ENCODE results near the gene CCDC73. TPM values are rescaled to one million over a fixed set of nuclear protein-coding genes. Genes with fewer than 3 reads are reported as not detected.

The CCDC73 gene
- total and polyA plus RNA-seq, 4 donors = 0.02 to 0.50 (median 0.33) TPM

- Histone ChIP-seq H3K9ac (ENCODE audit: low read depth in 1 of 2, low read length in 2 of 2) (no peak overlapping the region), H3K27ac (ENCODE audit: low read depth in 1 of 2, low read length in 2 of 2) (no peak overlapping the region), H3K4me1 (ENCODE audit: control insufficient read depth in 4 of 4, insufficient read depth in 4 of 4, low read length in 3 of 4) (peaks cover 0 to 16% (median 15%) of the 10 kb centered on the region in 4 donors), H3K4me3 (ENCODE audit: low read depth in 1 of 3, low read length in 3 of 3) (no peak overlapping the region), H3K36me3 (ENCODE audit: control insufficient read depth in 4 of 4, insufficient read depth in 3 of 4, low read depth in 1 of 4, low read length in 3 of 4) (no peaks in the 10 kb centered on the region), H3K9me3 (ENCODE audit: control insufficient read depth in 4 of 4, low read length in 3 of 4) (no peaks in the 10 kb centered on the region), H3K27me3 (ENCODE audit: control insufficient read depth in 4 of 4, insufficient read depth in 4 of 4, low read length in 3 of 4) (no peaks in the 10 kb centered on the region)
- WGBS = 86% methylated on average over 3 of the region's 3 CpGs
- DNase-seq (ENCODE audit: low spot score) = no peak
- TF ChIP-seq HNF4A (conservative IDR thresholded peaks at IDR 0.05) (no peak), SP1 (IDR thresholded peaks at IDR 0.05) (no peak), TAF1 (conservative IDR thresholded peaks at IDR 0.05) (no peak), EGR1 (IDR thresholded peaks at IDR 0.05; ENCODE audit: low read depth in 2 of 2) (no peak), RAD21 (IDR thresholded peaks at IDR 0.05) (no peak), RXRA (IDR thresholded peaks at IDR 0.05) (no peak), NR2F2 (IDR thresholded peaks at IDR 0.05) (no peak), FOXA1 (IDR thresholded peaks at IDR 0.05) (no peak), JUND (IDR thresholded peaks at IDR 0.05) (no peak), FOXA2 (IDR thresholded peaks at IDR 0.05) (no peak), GABPA (IDR thresholded peaks at IDR 0.05 in 1 of 2, conservative IDR thresholded peaks at IDR 0.05 in 1 of 2) (no peak)
- TF ChIP-seq, protein P1, sequence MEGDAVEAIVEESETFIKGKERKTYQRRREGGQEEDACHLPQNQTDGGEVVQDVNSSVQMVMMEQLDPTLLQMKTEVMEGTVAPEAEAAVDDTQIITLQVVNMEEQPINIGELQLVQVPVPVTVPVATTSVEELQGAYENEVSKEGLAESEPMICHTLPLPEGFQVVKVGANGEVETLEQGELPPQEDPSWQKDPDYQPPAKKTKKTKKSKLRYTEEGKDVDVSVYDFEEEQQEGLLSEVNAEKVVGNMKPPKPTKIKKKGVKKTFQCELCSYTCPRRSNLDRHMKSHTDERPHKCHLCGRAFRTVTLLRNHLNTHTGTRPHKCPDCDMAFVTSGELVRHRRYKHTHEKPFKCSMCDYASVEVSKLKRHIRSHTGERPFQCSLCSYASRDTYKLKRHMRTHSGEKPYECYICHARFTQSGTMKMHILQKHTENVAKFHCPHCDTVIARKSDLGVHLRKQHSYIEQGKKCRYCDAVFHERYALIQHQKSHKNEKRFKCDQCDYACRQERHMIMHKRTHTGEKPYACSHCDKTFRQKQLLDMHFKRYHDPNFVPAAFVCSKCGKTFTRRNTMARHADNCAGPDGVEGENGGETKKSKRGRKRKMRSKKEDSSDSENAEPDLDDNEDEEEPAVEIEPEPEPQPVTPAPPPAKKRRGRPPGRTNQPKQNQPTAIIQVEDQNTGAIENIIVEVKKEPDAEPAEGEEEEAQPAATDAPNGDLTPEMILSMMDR (IDR thresholded peaks at IDR 0.05; ENCODE audit: low read depth, low read length, missing input control) = no peak
- TF ChIP-seq, protein P2, sequence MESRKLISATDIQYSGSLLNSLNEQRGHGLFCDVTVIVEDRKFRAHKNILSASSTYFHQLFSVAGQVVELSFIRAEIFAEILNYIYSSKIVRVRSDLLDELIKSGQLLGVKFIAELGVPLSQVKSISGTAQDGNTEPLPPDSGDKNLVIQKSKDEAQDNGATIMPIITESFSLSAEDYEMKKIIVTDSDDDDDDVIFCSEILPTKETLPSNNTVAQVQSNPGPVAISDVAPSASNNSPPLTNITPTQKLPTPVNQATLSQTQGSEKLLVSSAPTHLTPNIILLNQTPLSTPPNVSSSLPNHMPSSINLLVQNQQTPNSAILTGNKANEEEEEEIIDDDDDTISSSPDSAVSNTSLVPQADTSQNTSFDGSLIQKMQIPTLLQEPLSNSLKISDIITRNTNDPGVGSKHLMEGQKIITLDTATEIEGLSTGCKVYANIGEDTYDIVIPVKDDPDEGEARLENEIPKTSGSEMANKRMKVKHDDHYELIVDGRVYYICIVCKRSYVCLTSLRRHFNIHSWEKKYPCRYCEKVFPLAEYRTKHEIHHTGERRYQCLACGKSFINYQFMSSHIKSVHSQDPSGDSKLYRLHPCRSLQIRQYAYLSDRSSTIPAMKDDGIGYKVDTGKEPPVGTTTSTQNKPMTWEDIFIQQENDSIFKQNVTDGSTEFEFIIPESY (IDR thresholded peaks at IDR 0.05) = no peak
- TF ChIP-seq, protein P3, sequence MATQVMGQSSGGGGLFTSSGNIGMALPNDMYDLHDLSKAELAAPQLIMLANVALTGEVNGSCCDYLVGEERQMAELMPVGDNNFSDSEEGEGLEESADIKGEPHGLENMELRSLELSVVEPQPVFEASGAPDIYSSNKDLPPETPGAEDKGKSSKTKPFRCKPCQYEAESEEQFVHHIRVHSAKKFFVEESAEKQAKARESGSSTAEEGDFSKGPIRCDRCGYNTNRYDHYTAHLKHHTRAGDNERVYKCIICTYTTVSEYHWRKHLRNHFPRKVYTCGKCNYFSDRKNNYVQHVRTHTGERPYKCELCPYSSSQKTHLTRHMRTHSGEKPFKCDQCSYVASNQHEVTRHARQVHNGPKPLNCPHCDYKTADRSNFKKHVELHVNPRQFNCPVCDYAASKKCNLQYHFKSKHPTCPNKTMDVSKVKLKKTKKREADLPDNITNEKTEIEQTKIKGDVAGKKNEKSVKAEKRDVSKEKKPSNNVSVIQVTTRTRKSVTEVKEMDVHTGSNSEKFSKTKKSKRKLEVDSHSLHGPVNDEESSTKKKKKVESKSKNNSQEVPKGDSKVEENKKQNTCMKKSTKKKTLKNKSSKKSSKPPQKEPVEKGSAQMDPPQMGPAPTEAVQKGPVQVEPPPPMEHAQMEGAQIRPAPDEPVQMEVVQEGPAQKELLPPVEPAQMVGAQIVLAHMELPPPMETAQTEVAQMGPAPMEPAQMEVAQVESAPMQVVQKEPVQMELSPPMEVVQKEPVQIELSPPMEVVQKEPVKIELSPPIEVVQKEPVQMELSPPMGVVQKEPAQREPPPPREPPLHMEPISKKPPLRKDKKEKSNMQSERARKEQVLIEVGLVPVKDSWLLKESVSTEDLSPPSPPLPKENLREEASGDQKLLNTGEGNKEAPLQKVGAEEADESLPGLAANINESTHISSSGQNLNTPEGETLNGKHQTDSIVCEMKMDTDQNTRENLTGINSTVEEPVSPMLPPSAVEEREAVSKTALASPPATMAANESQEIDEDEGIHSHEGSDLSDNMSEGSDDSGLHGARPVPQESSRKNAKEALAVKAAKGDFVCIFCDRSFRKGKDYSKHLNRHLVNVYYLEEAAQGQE (IDR thresholded peaks at IDR 0.05) = no peak
- TF ChIP-seq, protein P4, sequence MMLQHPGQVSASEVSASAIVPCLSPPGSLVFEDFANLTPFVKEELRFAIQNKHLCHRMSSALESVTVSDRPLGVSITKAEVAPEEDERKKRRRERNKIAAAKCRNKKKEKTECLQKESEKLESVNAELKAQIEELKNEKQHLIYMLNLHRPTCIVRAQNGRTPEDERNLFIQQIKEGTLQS (IDR thresholded peaks at IDR 0.05) = no peak
- TF ChIP-seq, protein P5, sequence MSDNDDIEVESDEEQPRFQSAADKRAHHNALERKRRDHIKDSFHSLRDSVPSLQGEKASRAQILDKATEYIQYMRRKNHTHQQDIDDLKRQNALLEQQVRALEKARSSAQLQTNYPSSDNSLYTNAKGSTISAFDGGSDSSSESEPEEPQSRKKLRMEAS (IDR thresholded peaks at IDR 0.05) = no peak
These were observed 212.9 kb downstream of the CCDC73 start for GRCh38 chr11:32581556-32581955.

DNA sequence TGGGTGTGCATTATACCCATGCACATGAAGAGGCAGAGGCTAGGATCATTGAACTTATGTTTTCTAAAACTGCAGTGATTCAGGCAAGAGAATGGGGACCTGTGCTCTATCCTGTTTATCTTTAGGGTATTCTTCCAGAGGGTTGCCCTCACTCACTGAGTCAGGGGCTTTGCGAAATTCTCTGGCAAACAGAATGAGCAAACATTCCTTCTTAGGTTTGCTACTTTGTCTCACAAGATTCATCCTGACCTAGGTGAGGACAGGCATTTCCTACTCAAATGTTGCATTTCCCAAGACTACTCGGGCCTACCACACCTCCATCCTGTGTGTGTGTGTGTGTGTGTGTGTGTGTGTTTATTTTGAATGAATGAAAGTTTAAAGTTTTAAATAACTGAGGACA is 213.5 kb downstream of the CCDC73 start:
- no peaks in the 10 kb centered on the region for H3K27me3 ChIP-seq (ENCODE audit: control insufficient read depth in 4 of 4, insufficient read depth in 4 of 4, low read length in 3 of 4)
- H3K36me3 ChIP-seq (ENCODE audit: control insufficient read depth in 4 of 4, insufficient read depth in 3 of 4, low read depth in 1 of 4, low read length in 3 of 4) = no peaks in the 10 kb centered on the region
- H3K9me3 ChIP-seq (ENCODE audit: control insufficient read depth in 4 of 4, low read length in 3 of 4) = no peaks in the 10 kb centered on the region
- H3K4me3 ChIP-seq (ENCODE audit: low read depth in 1 of 3, low read length in 3 of 3) = no peak overlapping the region
- H3K27ac ChIP-seq (ENCODE audit: low read depth in 1 of 2, low read length in 2 of 2) = no peak overlapping the region
- H3K9ac ChIP-seq (ENCODE audit: low read depth in 1 of 2, low read length in 2 of 2) = no peak overlapping the region
- TF ChIP-seq JUND (IDR thresholded peaks at IDR 0.05) = no peak
- TF ChIP-seq EGR1 (IDR thresholded peaks at IDR 0.05; ENCODE audit: low read depth in 2 of 2) = no peak
- TF ChIP-seq GABPA (IDR thresholded peaks at IDR 0.05 in 1 of 2, conservative IDR thresholded peaks at IDR 0.05 in 1 of 2) = no peak
- no peak for TF ChIP-seq SP1 (IDR thresholded peaks at IDR 0.05)
- TF ChIP-seq, protein P1 (IDR thresholded peaks at IDR 0.05; ENCODE audit: low read depth, low read length, missing input control) = no peak
- TF ChIP-seq, protein P2 (IDR thresholded peaks at IDR 0.05) = no peak
- no peak for TF ChIP-seq RXRA (IDR thresholded peaks at IDR 0.05)
- no peak for TF ChIP-seq TAF1 (conservative IDR thresholded peaks at IDR 0.05)
- peaks cover 0 to 12% (median 10%) of the 10 kb centered on the region in 4 donors for H3K4me1 ChIP-seq (ENCODE audit: control insufficient read depth in 4 of 4, insufficient read depth in 4 of 4, low read length in 3 of 4)
- no peak for DNase-seq (ENCODE audit: low spot score)
- 64% methylated on average over 2 of the region's 2 CpGs for whole genome bisulfite sequencing
